AG04450 (cell line): ENCODE results near the gene IFITM5. TPM values are rescaled to one million over a fixed set of nuclear protein-coding genes. Genes with fewer than 3 reads are reported as not detected.

Experiments
- CTCF ChIA-PET: fragments of 300-600, 350-600 bp; formaldehyde crosslinking; extraction: SDS; loops from one replicate; lab custom pipeline; 2022; ENCODE audit warnings: antibody characterized with exemption, inconsistent platforms; lab: Charles Lee
- POLR2A ChIA-PET: fragments of 350-600 bp; formaldehyde crosslinking; extraction: SDS; loops from one replicate; lab custom pipeline; 2021; ENCODE audit warnings: antibody characterized with exemption, inconsistent platforms; lab: Yijun Ruan, JAX
- DNase-seq: peaks from one replicate; pipeline ENCODE4 v3.0.0-alpha.2; 2011; ENCODE audit warnings: low read depth, low spot score
- H3K27ac ChIP-seq: one replicate; pipeline ENCODE4 v1.5.1; 2012; ENCODE audit warnings: low read depth, low read length, control low read depth
- H3K27me3 ChIP-seq: one replicate; pipeline ENCODE4 v1.6.0; 2012; ENCODE audit warnings: low read length; ENCODE audit not compliant: control insufficient read depth, insufficient read depth
- H3K4me3 ChIP-seq: 2 replicates; pipeline ENCODE4 v1.5.1; 2011; ENCODE audit warnings: mild to moderate bottlenecking, low read depth, low read length, control low read depth
- H3K9me3 ChIP-seq: 2 replicates; pipeline ENCODE4 v1.5.1; 2012; ENCODE audit warnings: low read length; ENCODE audit not compliant: control insufficient read depth, insufficient read depth
- CTCF ChIP-seq: IDR thresholded peaks from 2 replicates; pipeline ENCODE4 v1.5.1; 2011; ENCODE audit warnings: low read depth, low read length, control low read depth, inconsistent platforms
- polyA plus RNA-seq: library from polyadenylated mRNA; depleted of rRNA; stranded (reverse); fragments of >200 nt; gene quantifications from 2 replicates; pipeline ENCODE4 v1.2.3, GENCODE V29; 2011

Gene IFITM5
- polyA plus RNA-seq, 1 experiment: not detected

- no peak for DNase-seq
- ChIA-PET CTCF (no interaction called here), POLR2A (no interaction called here)
- Histone ChIP-seq H3K27ac (no peak overlapping the region), H3K27me3 (peaks cover 11% of the 10 kb centered on the region), H3K9me3 (no peaks in the 10 kb centered on the region), H3K4me3 (no peak overlapping the region)
- TF ChIP-seq CTCF: no peak
Measured at GRCh38 chr11:297586-298405, 1.5 kb downstream of the IFITM5 start.

GRCh38 chr11:297051-297585, 2.2 kb downstream of the IFITM5 start:
- CTCF ChIA-PET: no interaction called here
- H3K4me3 ChIP-seq: no peak overlapping the region
- no peaks in the 10 kb centered on the region; the same call in 1 of the 2 replicates for H3K9me3 ChIP-seq
- no peak for TF ChIP-seq CTCF
- H3K27ac ChIP-seq: no peak overlapping the region
- no peak for DNase-seq
- POLR2A ChIA-PET: no interaction called here
- peaks cover 11% of the 10 kb centered on the region for H3K27me3 ChIP-seq

- no peak for DNase-seq
- Histone ChIP-seq H3K4me3 (no peak overlapping the region), H3K27ac (no peak overlapping the region), H3K27me3 (peaks cover 11% of the 10 kb centered on the region), H3K9me3 (no peaks in the 10 kb centered on the region; the same call in 1 of the 2 replicates)
- POLR2A ChIA-PET: no interaction called here
- TF ChIP-seq CTCF: no peak
- CTCF ChIA-PET: no interaction called here
Measured at GRCh38 chr11:296171-297050, 2.9 kb downstream of the IFITM5 start.

GRCh38 chr11:295351-296170, 3.8 kb downstream of the IFITM5 start:
- ChIA-PET CTCF (interaction anchor here (1.2 kb wide), 1 partner anchor 10 kb away, joined by 3 read pairs; no protein-coding TSS in a partner anchor), POLR2A (interaction anchor here (0.6 kb wide), 1 partner anchor 9 kb away, joined by 3 read pairs; no protein-coding TSS in a partner anchor)
- no peak for DNase-seq
- H3K4me3 ChIP-seq: no peak overlapping the region
- no peaks in the 10 kb centered on the region; the same call in 1 of the 2 replicates for H3K9me3 ChIP-seq
- H3K27ac ChIP-seq: no peak overlapping the region
- no peak for TF ChIP-seq CTCF
- H3K27me3 ChIP-seq: peaks cover 11% of the 10 kb centered on the region
